ENCODE data around the gene CTDSP2. TPM values are rescaled to one million over a fixed set of nuclear protein-coding genes. Genes with fewer than 3 reads are reported as not detected.

CTDSP2 gene
- polyA plus RNA-seq, 2 of the 4 experiments (the other 2 are of a cell fraction) = 31.3 to 87.7 TPM

DNA sequence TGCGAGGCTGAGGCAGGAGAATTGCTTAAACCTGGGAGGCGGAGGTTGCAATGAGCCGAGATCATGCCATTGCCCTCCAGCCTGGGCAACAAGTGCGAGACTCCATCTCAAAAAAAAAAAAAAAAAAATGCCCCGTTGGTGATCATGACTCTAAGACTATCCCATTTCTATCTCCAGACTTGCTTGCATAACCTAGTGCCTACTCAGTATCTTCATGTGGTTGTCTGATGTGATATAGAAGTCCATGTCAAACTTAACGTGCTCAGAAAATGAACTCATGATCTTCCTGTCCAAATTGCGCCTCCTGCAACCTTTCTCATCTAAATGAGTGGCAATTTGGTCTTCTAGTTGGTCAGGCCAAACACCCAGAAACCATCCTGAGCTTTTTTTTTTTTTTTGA is 68.6 kb downstream of the CTDSP2 start:
- peaks cover 7% of the 10 kb centered on the region; the same call in 1 of the 3 replicates for H3K4me1 ChIP-seq
- no peak for TF ChIP-seq PHF8 (IDR thresholded peaks at IDR 0.05; ENCODE audit: borderline replicate concordance, low read depth)
- no peak for TF ChIP-seq NPAS2 (CRISPR knock-in tag; IDR thresholded peaks at IDR 0.05; ENCODE audit: borderline replicate concordance)
- no peak for TF ChIP-seq HEYL (CRISPR knock-in tag; IDR thresholded peaks at IDR 0.05)
- no peak for TF ChIP-seq CHD2 (IDR thresholded peaks at IDR 0.05; ENCODE audit: low read length, partially characterized antibody)
- no peak for TF ChIP-seq CHD4 (IDR thresholded peaks at IDR 0.05; ENCODE audit: borderline replicate concordance)
- TF ChIP-seq, protein P1, sequence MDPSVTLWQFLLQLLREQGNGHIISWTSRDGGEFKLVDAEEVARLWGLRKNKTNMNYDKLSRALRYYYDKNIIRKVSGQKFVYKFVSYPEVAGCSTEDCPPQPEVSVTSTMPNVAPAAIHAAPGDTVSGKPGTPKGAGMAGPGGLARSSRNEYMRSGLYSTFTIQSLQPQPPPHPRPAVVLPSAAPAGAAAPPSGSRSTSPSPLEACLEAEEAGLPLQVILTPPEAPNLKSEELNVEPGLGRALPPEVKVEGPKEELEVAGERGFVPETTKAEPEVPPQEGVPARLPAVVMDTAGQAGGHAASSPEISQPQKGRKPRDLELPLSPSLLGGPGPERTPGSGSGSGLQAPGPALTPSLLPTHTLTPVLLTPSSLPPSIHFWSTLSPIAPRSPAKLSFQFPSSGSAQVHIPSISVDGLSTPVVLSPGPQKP (IDR thresholded peaks at IDR 0.05; ENCODE audit: low read depth, low read length) = no peak
- H3K4me2 ChIP-seq = no peak overlapping the region
- 90% methylated on average over 7 of the region's 7 CpGs for WGBS (ENCODE audit: missing lambda C conversion rate)
- FAIRE-seq (no peak), DNase-seq (ENCODE audit: low read depth in 1 of 2, low spot score in 1 of 2) (no peak), ATAC-seq (no peak)
- H3K27ac ChIP-seq = no peak overlapping the region
- H3K9me3 ChIP-seq = no peaks in the 10 kb centered on the region
- ChIA-PET POLR2A (no interaction called here), CTCF (interaction anchor here (1.2 to 4.1 kb wide), 7 partner anchors 11 to 128 kb away, joined by 3 to 33 read pairs (median 9); partner anchors contain the start of genes CYP27B1 and MARCHF9)
- H3K4me3 ChIP-seq = no peak overlapping the region

DNA sequence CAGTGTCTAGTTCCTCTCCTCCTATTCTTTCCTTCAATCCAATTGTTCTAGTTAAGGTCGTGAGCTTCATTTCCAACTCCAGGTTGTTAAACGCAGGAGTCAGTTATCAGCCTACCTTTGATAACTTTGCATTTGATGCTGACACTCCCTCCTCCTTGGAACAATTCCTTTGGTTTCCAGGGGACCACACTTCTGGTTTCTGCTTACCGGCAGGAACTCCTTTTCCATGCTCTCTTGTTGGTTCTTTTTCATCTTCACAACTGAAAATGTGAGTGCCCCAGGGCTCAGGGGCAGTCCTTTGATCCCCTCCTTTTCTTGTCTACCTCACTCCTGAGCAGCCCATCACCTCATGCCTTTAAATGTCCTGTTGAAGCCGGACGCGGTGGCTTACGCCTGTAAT is 69.2 kb downstream of the CTDSP2 start:
- Histone ChIP-seq H3K27ac (no peak overlapping the region), H3K9me3 (no peaks in the 10 kb centered on the region), H3K4me2 (no peak overlapping the region), H3K4me1 (peaks cover 7% of the 10 kb centered on the region; the same call in 1 of the 3 replicates), H3K4me3 (no peak overlapping the region)
- 97% methylated on average over 7 of the region's 7 CpGs for WGBS (ENCODE audit: missing lambda C conversion rate)
- no peak for ATAC-seq
- no peak for DNase-seq (ENCODE audit: low read depth in 1 of 2, low spot score in 1 of 2)
- ChIA-PET POLR2A (no interaction called here), CTCF (interaction anchor here (0.7 to 3.0 kb wide), 5 partner anchors 10 to 25 kb away, joined by 3 to 9 read pairs (median 3); no protein-coding TSS in a partner anchor)
- TF ChIP-seq RFX5 (IDR thresholded peaks at IDR 0.05) = no peak
- FAIRE-seq = no peak

DNA sequence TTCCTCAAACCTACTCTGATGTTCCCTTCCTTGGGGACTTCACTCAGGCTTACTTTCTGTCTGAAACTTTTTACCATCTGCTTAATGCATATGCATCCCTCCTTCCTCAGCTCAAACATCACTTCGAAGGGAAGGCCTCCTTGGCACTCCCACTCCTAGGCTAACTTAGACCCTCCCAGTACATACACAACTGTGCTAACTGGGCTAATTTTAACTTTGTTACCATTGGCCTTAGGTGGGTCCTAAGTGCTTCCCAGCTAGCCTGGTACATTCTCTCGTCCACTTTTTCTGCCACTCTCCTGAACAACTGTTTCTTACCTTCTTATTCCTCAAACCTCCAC is 70.3 kb downstream of the CTDSP2 start:
- Histone ChIP-seq H3K4me1 (peaks cover 8% of the 10 kb centered on the region; the same call in 1 of the 3 replicates), H3K9me3 (no peaks in the 10 kb centered on the region), H3K4me3 (no peak overlapping the region), H3K27ac (no peak overlapping the region), H3K4me2 (no peak overlapping the region)
- FAIRE-seq = no peak
- ChIA-PET CTCF (interaction anchor here (1.0 to 2.7 kb wide), 5 partner anchors 9 to 25 kb away, joined by 3 to 16 read pairs (median 5); no protein-coding TSS in a partner anchor), POLR2A (no interaction called here)
- DNase-seq (ENCODE audit: low read depth in 1 of 2, low spot score in 1 of 2) = no peak
- no peak for ATAC-seq
- TF ChIP-seq HDAC2 (IDR thresholded peaks at IDR 0.05) (no peak), RARB (CRISPR knock-in tag; IDR thresholded peaks at IDR 0.05) (no peak), CBX2 (IDR thresholded peaks at IDR 0.05; ENCODE audit: borderline replicate concordance, low read depth) (no peak), ESRRA (IDR thresholded peaks at IDR 0.05; ENCODE audit: borderline replicate concordance, low read length) (no peak), HOXB13 (CRISPR knock-in tag; IDR thresholded peaks at IDR 0.05; ENCODE audit: low read depth) (no peak), HOXA7 (CRISPR knock-in tag; IDR thresholded peaks at IDR 0.05) (no peak), NPAS2 (CRISPR knock-in tag; IDR thresholded peaks at IDR 0.05; ENCODE audit: borderline replicate concordance) (no peak), KDM5A (IDR thresholded peaks at IDR 0.05) (no peak), CHD4 (IDR thresholded peaks at IDR 0.05; ENCODE audit: borderline replicate concordance) (no peak)
- TF ChIP-seq, protein P1 (IDR thresholded peaks at IDR 0.05; ENCODE audit: low read depth, low read length) = no peak
- TF ChIP-seq, protein P2, sequence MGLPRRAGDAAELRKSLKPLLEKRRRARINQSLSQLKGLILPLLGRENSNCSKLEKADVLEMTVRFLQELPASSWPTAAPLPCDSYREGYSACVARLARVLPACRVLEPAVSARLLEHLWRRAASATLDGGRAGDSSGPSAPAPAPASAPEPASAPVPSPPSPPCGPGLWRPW (IDR thresholded peaks at IDR 0.05) = no peak
- TF ChIP-seq, protein P3, sequence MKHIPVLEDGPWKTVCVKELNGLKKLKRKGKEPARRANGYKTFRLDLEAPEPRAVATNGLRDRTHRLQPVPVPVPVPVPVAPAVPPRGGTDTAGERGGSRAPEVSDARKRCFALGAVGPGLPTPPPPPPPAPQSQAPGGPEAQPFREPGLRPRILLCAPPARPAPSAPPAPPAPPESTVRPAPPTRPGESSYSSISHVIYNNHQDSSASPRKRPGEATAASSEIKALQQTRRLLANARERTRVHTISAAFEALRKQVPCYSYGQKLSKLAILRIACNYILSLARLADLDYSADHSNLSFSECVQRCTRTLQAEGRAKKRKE (CRISPR knock-in tag; IDR thresholded peaks at IDR 0.05; ENCODE audit: low read depth) = no peak
- TF ChIP-seq, protein P4, sequence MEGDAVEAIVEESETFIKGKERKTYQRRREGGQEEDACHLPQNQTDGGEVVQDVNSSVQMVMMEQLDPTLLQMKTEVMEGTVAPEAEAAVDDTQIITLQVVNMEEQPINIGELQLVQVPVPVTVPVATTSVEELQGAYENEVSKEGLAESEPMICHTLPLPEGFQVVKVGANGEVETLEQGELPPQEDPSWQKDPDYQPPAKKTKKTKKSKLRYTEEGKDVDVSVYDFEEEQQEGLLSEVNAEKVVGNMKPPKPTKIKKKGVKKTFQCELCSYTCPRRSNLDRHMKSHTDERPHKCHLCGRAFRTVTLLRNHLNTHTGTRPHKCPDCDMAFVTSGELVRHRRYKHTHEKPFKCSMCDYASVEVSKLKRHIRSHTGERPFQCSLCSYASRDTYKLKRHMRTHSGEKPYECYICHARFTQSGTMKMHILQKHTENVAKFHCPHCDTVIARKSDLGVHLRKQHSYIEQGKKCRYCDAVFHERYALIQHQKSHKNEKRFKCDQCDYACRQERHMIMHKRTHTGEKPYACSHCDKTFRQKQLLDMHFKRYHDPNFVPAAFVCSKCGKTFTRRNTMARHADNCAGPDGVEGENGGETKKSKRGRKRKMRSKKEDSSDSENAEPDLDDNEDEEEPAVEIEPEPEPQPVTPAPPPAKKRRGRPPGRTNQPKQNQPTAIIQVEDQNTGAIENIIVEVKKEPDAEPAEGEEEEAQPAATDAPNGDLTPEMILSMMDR (IDR thresholded peaks at IDR 0.05) = no peak
- 81% methylated on average over 2 of the region's 2 CpGs for WGBS (ENCODE audit: missing lambda C conversion rate)
